Rectal smooth muscle tissue (tissue), 1 donor: ENCODE measurements around the gene CPED1.
"Not testable (repeated sequence)": the region's sequence is repeated elsewhere in the genome, so short reads cannot be mapped to it uniquely, and the experiment has no call there.

Source experiments
- H3K27ac ChIP-seq: one replicate; pipeline ENCODE4 v1.7.0; 2013; ENCODE audit warnings: low read depth, low read length, inconsistent platforms
- H3K27me3 ChIP-seq: one replicate; pipeline ENCODE4 v1.7.0; 2013; ENCODE audit warnings: low read length; ENCODE audit not compliant: control insufficient read depth, insufficient read depth
- H3K36me3 ChIP-seq: one replicate; pipeline ENCODE4 v1.7.0; 2013; ENCODE audit warnings: low read length; ENCODE audit not compliant: control insufficient read depth, insufficient read depth
- H3K4me1 ChIP-seq: one replicate; pipeline ENCODE4 v1.7.0; 2013; ENCODE audit warnings: low read length; ENCODE audit not compliant: control insufficient read depth, insufficient read depth
- H3K4me3 ChIP-seq: one replicate; pipeline ENCODE4 v1.7.0; 2013; ENCODE audit warnings: low read length
- H3K9ac ChIP-seq: one replicate; pipeline ENCODE4 v1.7.0; 2013; ENCODE audit warnings: low read length

Gene CPED1

GRCh38 chr7:121214657-121215056 lies 226.1 kb downstream of the CPED1 start:
- H3K27me3 ChIP-seq: no peaks in the 10 kb centered on the region

GRCh38 chr7:121219026-121219425 lies 230.5 kb downstream of the CPED1 start:
- Histone ChIP-seq H3K4me3 (no peak overlapping the region), H3K27ac (no peak overlapping the region), H3K27me3 (no peaks in the 10 kb centered on the region), H3K9ac (no peak overlapping the region), H3K4me1 (no peaks in the 10 kb centered on the region), H3K36me3 (no peaks in the 10 kb centered on the region)

More at GRCh38 chr7:121214657-121215056, 226.1 kb downstream of the CPED1 start:
- no peak overlapping the region for H3K9ac ChIP-seq
- H3K4me3 ChIP-seq: no peak overlapping the region
- no peak overlapping the region for H3K27ac ChIP-seq
- H3K36me3 ChIP-seq: no peaks in the 10 kb centered on the region
- no peaks in the 10 kb centered on the region for H3K4me1 ChIP-seq

GRCh38 chr7:121221108-121221507 lies 232.6 kb downstream of the CPED1 start:
- H3K4me1 ChIP-seq, H3K27me3 ChIP-seq, H3K9ac ChIP-seq, H3K4me3 ChIP-seq, H3K36me3 ChIP-seq, H3K27ac ChIP-seq: not testable (repeated sequence)

GRCh38 chr7:121228779-121229178 lies 240.3 kb downstream of the CPED1 start:
- no peaks in the 10 kb centered on the region for H3K4me1 ChIP-seq
- H3K27me3 ChIP-seq: no peaks in the 10 kb centered on the region
- no peak overlapping the region for H3K4me3 ChIP-seq
- H3K27ac ChIP-seq: no peak overlapping the region
- no peaks in the 10 kb centered on the region for H3K36me3 ChIP-seq
- no peak overlapping the region for H3K9ac ChIP-seq

- H3K9ac ChIP-seq: no peak overlapping the region
- no peak overlapping the region for H3K27ac ChIP-seq
Measured at GRCh38 chr7:121235201-121235600, 246.7 kb downstream of the CPED1 start.

GRCh38 chr7:121237601-121238000 lies 249.1 kb downstream of the CPED1 start:
- Histone ChIP-seq H3K27me3 (no peaks in the 10 kb centered on the region), H3K9ac (no peak overlapping the region), H3K27ac (no peak overlapping the region), H3K36me3 (no peaks in the 10 kb centered on the region), H3K4me3 (no peak overlapping the region), H3K4me1 (no peaks in the 10 kb centered on the region)

More at GRCh38 chr7:121235201-121235600, 246.7 kb downstream of the CPED1 start:
- H3K27me3 ChIP-seq: no peaks in the 10 kb centered on the region
- H3K36me3 ChIP-seq: no peaks in the 10 kb centered on the region
- H3K4me1 ChIP-seq: no peaks in the 10 kb centered on the region
- no peak overlapping the region for H3K4me3 ChIP-seq

GRCh38 chr7:121244120-121244870 lies 255.8 kb downstream of the CPED1 start:
- Histone ChIP-seq H3K27ac (no peak overlapping the region), H3K36me3 (no peaks in the 10 kb centered on the region), H3K4me1 (no peaks in the 10 kb centered on the region), H3K4me3 (no peak overlapping the region), H3K9ac (no peak overlapping the region), H3K27me3 (no peaks in the 10 kb centered on the region)

GRCh38 chr7:121251367-121251766 lies 262.9 kb downstream of the CPED1 start:
- H3K36me3 ChIP-seq, H3K27me3 ChIP-seq, H3K4me1 ChIP-seq, H3K4me3 ChIP-seq, H3K9ac ChIP-seq, H3K27ac ChIP-seq: not testable (repeated sequence)

GRCh38 chr7:121252523-121253235 lies 264.2 kb downstream of the CPED1 start:
- H3K9ac ChIP-seq, H3K27me3 ChIP-seq, H3K4me1 ChIP-seq, H3K36me3 ChIP-seq, H3K4me3 ChIP-seq, H3K27ac ChIP-seq: not testable (repeated sequence)

- Histone ChIP-seq H3K4me3 (no peak overlapping the region), H3K27ac (no peak overlapping the region), H3K4me1 (no peaks in the 10 kb centered on the region), H3K9ac (no peak overlapping the region), H3K27me3 (no peaks in the 10 kb centered on the region), H3K36me3 (no peaks in the 10 kb centered on the region)
Measured at GRCh38 chr7:121259826-121260225, 271.3 kb downstream of the CPED1 start.

GRCh38 chr7:121261207-121261884 lies 272.8 kb downstream of the CPED1 start:
- Histone ChIP-seq H3K9ac (no peak overlapping the region), H3K36me3 (no peaks in the 10 kb centered on the region), H3K27ac (no peak overlapping the region), H3K4me1 (no peaks in the 10 kb centered on the region), H3K4me3 (no peak overlapping the region), H3K27me3 (no peaks in the 10 kb centered on the region)

GRCh38 chr7:121262221-121262620 lies 273.7 kb downstream of the CPED1 start:
- no peaks in the 10 kb centered on the region for H3K36me3 ChIP-seq
- no peak overlapping the region for H3K27ac ChIP-seq
- H3K4me1 ChIP-seq: no peaks in the 10 kb centered on the region
- H3K4me3 ChIP-seq: no peak overlapping the region
- H3K9ac ChIP-seq: no peak overlapping the region
- H3K27me3 ChIP-seq: no peaks in the 10 kb centered on the region
